ENCODE results near the gene FOCAD. TPM values are rescaled to one million over a fixed set of nuclear protein-coding genes. Genes with fewer than 3 reads are reported as not detected.

The FOCAD gene
- total and polyA plus RNA-seq, 10 of the 15 experiments (the other 5 are each of a cell fraction or from before 2014, with no cell fraction given): 13.7 to 93.0 (median 41.8) TPM

DNA sequence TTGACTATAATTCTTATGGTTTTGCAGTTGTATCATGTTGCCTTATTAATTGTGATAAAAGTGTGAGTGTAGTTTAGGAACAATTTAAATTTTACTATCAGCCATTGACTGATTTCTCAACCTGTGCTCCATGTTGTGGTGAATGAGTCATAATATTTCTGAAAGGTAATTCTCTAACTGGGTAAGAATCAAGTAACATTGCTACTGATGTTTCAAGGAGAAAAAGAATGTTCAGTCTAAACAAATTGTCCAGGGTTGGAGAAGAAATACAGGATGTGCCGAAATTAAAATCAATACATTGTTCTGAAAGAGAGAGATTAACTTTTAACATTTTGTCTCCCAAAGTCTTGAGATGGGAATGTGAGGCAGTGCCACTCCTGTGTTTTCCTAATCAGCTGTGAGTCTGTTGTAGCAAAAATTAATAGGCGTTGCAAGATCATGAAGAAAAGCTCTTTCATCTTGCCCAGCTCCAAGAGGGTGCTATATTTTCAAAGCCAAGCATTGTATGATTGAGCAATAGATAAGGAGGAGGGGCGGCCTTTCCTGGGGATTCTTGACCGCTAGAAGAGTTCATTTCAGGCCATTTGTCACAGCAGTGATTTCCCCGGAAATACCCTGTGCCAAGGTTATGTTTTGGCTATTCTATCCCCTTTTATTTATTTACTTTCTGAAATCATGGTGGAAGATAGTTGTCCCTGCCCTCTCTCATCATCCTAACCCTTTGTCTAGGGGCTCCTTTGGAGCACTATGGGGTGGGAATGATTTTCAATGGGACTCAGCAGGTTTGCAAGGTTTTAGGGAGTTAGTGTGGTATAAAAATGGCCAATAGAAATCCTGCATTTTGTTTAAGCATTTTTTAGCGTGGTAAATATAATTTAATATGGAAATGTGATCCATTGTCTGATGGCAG, 151.6 kb downstream of the FOCAD start:
- Histone ChIP-seq H3K4me1 (ENCODE audit: control insufficient read depth, insufficient read depth, low read length) (no peaks in the 10 kb centered on the region), H3K79me2 (ENCODE audit: control insufficient read depth, insufficient read depth, low read length) (no peaks in the 10 kb centered on the region), H3K4me2 (ENCODE audit: control insufficient read depth, insufficient read depth) (no peak overlapping the region), H3K36me3 (ENCODE audit: control insufficient read depth in 2 of 2, insufficient read depth in 2 of 2, low read length in 1 of 2) (peaks cover 1 to 6% of the 10 kb centered on the region in 2 experiments; a peak in 3 of 4 replicates), H3K27ac (ENCODE audit: control insufficient read depth, insufficient read depth) (no peak overlapping the region), H3K27me3 (replicated peaks in 1 of 2; ENCODE audit: control insufficient read depth in 2 of 2, insufficient read depth in 2 of 2, low read length in 1 of 2) (no peaks in the 10 kb centered on the region), H3K4me3 (no peak overlapping the region), H3K9me3 (replicated peaks; ENCODE audit: control insufficient read depth, insufficient read depth, low read length) (no peaks in the 10 kb centered on the region; the same call in 2 of the 3 replicates), H2AFZ (ENCODE audit: control insufficient read depth, low read depth, low read length) (no peak overlapping the region), H4K20me1 (ENCODE audit: control insufficient read depth, insufficient read depth) (no peaks in the 10 kb centered on the region), H3K9ac (ENCODE audit: control insufficient read depth, insufficient read depth, low read length) (no peak overlapping the region)
- TF ChIP-seq, protein P1, sequence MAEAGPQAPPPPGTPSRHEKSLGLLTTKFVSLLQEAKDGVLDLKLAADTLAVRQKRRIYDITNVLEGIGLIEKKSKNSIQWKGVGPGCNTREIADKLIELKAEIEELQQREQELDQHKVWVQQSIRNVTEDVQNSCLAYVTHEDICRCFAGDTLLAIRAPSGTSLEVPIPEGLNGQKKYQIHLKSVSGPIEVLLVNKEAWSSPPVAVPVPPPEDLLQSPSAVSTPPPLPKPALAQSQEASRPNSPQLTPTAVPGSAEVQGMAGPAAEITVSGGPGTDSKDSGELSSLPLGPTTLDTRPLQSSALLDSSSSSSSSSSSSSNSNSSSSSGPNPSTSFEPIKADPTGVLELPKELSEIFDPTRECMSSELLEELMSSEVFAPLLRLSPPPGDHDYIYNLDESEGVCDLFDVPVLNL (IDR thresholded peaks at IDR 0.05; ENCODE audit: low read depth, low read length): no peak
- TF ChIP-seq JUNB (IDR thresholded peaks at IDR 0.05) (peak; percentile 47), RELB (IDR thresholded peaks at IDR 0.05; ENCODE audit: low read depth) (no peak), RUNX3 (IDR thresholded peaks at IDR 0.05; ENCODE audit: low read length) (peak; percentile 36; the same call in 1 of the 2 replicates)
- POLR2A ChIA-PET: no interaction called here
- DNase-seq (ENCODE audit: low read depth, low spot score) (no peak), ATAC-seq (peak; percentile 52; the same call in 2 of the 3 replicates), FAIRE-seq (no peak)
- intact Hi-C loops (cut with micrococcal nuclease; ENCODE audit: unreplicated experiment) (no loop called here), in situ Hi-C loops (cut with MboI) (no loop called here)
- CTCF ChIA-PET: no interaction called here
- no TSS peak for BruUV-seq (replicated peaks)
- RAD21 ChIA-PET (ENCODE audit: unreplicated experiment): no interaction called here
- SMC1A ChIA-PET (ENCODE audit: uncharacterized antibody, unreplicated experiment): no interaction called here
- WGBS (ENCODE audit: insufficient coverage, insufficient replicate concordance, low lambda C conversion rate, missing lambda C conversion rate): 98% methylated on average over 6 of the region's 6 CpGs
